Upper lobe of left lung (tissue), 4 donors: Measurements from ENCODE around the gene PDILT.
"Not testable (repeated sequence)": the region's sequence is repeated elsewhere in the genome, so short reads cannot be mapped to it uniquely, and the experiment has no call there.

ENCODE experiments used
- EP300 ChIP-seq, 4 donors: sonication (generic); formaldehyde crosslinking; IDR thresholded peaks; one replicate each; pipeline ENCODE4 v1.5.1; 2017; ENCODE audit warnings: antibody characterized with exemption in 4 of 4, control low read depth in 2 of 4
- POLR2A ChIP-seq, 4 donors: fragments of 450-650 bp; IDR thresholded peaks; one replicate each; pipeline ENCODE4 v1.5.1; 2016 to 2017; ENCODE audit warnings: antibody characterized with exemption in 4 of 4, mild to moderate bottlenecking in 2 of 4
- POLR2AphosphoS5 ChIP-seq, 2 donors: sonication (generic); formaldehyde crosslinking; IDR thresholded peaks; one replicate each; pipeline ENCODE4 v1.5.1; 2017; ENCODE audit warnings: antibody characterized with exemption in 2 of 2
- TF ChIP-seq, protein P1 (sequence below), 6 experiments: fragments of 450-650 bp in 4 of 6; fragments of 200-600 bp in 2 of 6; sonication (generic) in 2 of 6; IDR thresholded peaks; one replicate each; pipeline ENCODE4 v1.5.1; 2016 to 2019; ENCODE audit warnings: antibody characterized with exemption in 6 of 6

DNA sequence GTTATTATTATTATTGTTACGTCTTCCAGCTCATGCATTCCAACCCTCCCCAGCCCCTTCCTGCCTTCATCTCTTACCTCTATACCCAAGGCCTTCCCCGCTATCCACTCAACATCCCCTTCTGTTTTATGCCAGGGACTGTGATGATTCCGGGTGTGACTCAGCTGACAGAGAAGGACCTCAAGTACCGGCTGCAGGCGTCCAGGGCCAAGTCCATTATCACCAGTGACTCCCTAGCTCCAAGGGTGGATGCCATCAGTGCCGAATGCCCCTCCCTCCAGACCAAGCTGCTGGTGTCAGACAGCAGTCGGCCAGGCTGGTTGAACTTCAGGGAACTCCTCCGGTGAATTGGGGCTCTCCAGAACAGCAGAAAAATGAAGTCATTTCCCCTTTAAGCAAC lies 14.6 kb upstream of the PDILT start:
- TF ChIP-seq, protein P1, sequence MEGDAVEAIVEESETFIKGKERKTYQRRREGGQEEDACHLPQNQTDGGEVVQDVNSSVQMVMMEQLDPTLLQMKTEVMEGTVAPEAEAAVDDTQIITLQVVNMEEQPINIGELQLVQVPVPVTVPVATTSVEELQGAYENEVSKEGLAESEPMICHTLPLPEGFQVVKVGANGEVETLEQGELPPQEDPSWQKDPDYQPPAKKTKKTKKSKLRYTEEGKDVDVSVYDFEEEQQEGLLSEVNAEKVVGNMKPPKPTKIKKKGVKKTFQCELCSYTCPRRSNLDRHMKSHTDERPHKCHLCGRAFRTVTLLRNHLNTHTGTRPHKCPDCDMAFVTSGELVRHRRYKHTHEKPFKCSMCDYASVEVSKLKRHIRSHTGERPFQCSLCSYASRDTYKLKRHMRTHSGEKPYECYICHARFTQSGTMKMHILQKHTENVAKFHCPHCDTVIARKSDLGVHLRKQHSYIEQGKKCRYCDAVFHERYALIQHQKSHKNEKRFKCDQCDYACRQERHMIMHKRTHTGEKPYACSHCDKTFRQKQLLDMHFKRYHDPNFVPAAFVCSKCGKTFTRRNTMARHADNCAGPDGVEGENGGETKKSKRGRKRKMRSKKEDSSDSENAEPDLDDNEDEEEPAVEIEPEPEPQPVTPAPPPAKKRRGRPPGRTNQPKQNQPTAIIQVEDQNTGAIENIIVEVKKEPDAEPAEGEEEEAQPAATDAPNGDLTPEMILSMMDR (IDR thresholded peaks at IDR 0.05), result not testable (repeated sequence)
- not testable (repeated sequence) for TF ChIP-seq POLR2AphosphoS5, POLR2A, EP300 (IDR thresholded peaks at IDR 0.05)
